PC-3 (cell line): ENCODE data around the gene HSF2. TPM values are rescaled to one million over a fixed set of nuclear protein-coding genes. Genes with fewer than 3 reads are reported as not detected.

Experiments
- ATAC-seq: fragments of 200-7000 bp; cut with Tn5 transposase; 2 replicates; pipeline ENCODE4 v1.9.1; 2020; ENCODE audit warnings: mild to moderate bottlenecking, moderate library complexity
- BruUV-seq: library from RNA; stranded (reverse); fragments of 400-500 nt; replicated peaks from 2 replicates; lab custom pipeline; 2021; lab: Mats Ljungman, UMichigan
- CTCF ChIA-PET: fragments of 300-600 bp; sonication (Branson Sonifier 250); formaldehyde crosslinking; loops from one replicate; lab custom pipeline; 2022; ENCODE audit warnings: antibody characterized with exemption; lab: Charles Lee
- POLR2A ChIA-PET: fragments of 300-600 bp; sonication (Branson Sonifier 250); formaldehyde crosslinking; loops from one replicate; lab custom pipeline; 2022; ENCODE audit warnings: antibody characterized with exemption; ENCODE audit not compliant: unreplicated experiment; lab: Charles Lee
- DNase-seq: peaks from one replicate; pipeline ENCODE4 v3.0.0-alpha.2; 2015
- H2AFZ ChIP-seq: fragments of 300-600 bp; sonication (generic); 2 replicates; pipeline ENCODE4 v1.6.0; 2016; ENCODE audit warnings: antibody characterized with exemption, low read length
- H3F3A ChIP-seq: fragments of 300-600 bp; sonication (generic); one replicate; pipeline ENCODE4 v1.6.0; 2017; ENCODE audit warnings: antibody characterized with exemption, low read length, control low read depth, mild to moderate bottlenecking; ENCODE audit not compliant: unreplicated experiment
- H3K27ac ChIP-seq: fragments of 300-600 bp; sonication (generic); 2 replicates; pipeline ENCODE4 v1.5.1; 2016; ENCODE audit warnings: mild to moderate bottlenecking, low read length
- H3K27me3 ChIP-seq: fragments of 300-600 bp; sonication (generic); 2 replicates; pipeline ENCODE4 v1.6.1; 2016; ENCODE audit warnings: low read length, mixed read lengths
- H3K36me3 ChIP-seq: fragments of 300-600 bp; sonication (generic); 2 replicates; pipeline ENCODE4 v1.6.1; 2016; ENCODE audit warnings: low read depth, mixed run types, low read length, mixed read lengths
- H3K4me1 ChIP-seq: fragments of 300-600 bp; sonication (generic); 2 replicates; pipeline ENCODE4 v1.5.1; 2016; ENCODE audit warnings: low read length; ENCODE audit not compliant: insufficient read depth
- H3K4me2 ChIP-seq: fragments of 300-600 bp; sonication (generic); 2 replicates; pipeline ENCODE4 v1.6.0; 2016; ENCODE audit warnings: low read length
- H3K4me3 ChIP-seq: fragments of 300-600 bp; sonication (generic); 2 replicates; pipeline ENCODE4 v1.5.1; 2016; ENCODE audit warnings: mild to moderate bottlenecking, low read length, mixed read lengths
- H3K79me2 ChIP-seq: fragments of 300-600 bp; sonication (generic); 2 replicates; pipeline ENCODE4 v1.6.1; 2017; ENCODE audit warnings: low read length, mixed read lengths
- H3K9ac ChIP-seq: fragments of 300-600 bp; sonication (generic); 2 replicates; pipeline ENCODE4 v1.6.0; 2016; ENCODE audit warnings: mild to moderate bottlenecking, low read length
- H3K9me2 ChIP-seq: fragments of 300-600 bp; sonication (generic); replicated peaks from 2 replicates; pipeline ENCODE4 v1.6.1; 2016; ENCODE audit warnings: mixed run types, low read length, mixed read lengths
- H3K9me3 ChIP-seq: fragments of 300-600 bp; sonication (generic); 2 replicates; pipeline ENCODE4 v1.6.1; 2016; ENCODE audit warnings: low read length, mixed read lengths
- H4K20me1 ChIP-seq: fragments of 300-600 bp; sonication (generic); 2 replicates; pipeline ENCODE4 v1.6.1; 2016; ENCODE audit warnings: low read length, mixed read lengths
- CTCF ChIP-seq: fragments of 300-600 bp; sonication (generic); conservative IDR thresholded peaks from 2 replicates; pipeline ENCODE4 v1.5.1; 2017; ENCODE audit warnings: antibody characterized with exemption, low read depth, mild to moderate bottlenecking, low read length
- EZH2 ChIP-seq: fragments of 300-600 bp; sonication (generic); IDR thresholded peaks from one replicate; pipeline ENCODE4 v1.6.1; 2017; ENCODE audit warnings: antibody characterized with exemption, mild to moderate bottlenecking, low read length; ENCODE audit not compliant: unreplicated experiment
- EZH2phosphoT487 ChIP-seq: fragments of 300-600 bp; sonication (generic); IDR thresholded peaks from 2 replicates; pipeline ENCODE4 v1.6.1; 2018; ENCODE audit warnings: mild to moderate bottlenecking, antibody characterized with exemption, low read length, borderline replicate concordance
- intact Hi-C: fragments of 100-400 bp; cut with micrococcal nuclease; formaldehyde crosslinking; loops from 2 replicates; pipeline ENCODE4 v1.9.0; 2023
- total RNA-seq: library from RNA; depleted of rRNA; stranded (reverse); fragments of >200 nt; gene quantifications from 2 replicates; pipeline ENCODE4 v1.2.3, GENCODE V29; 2014

HSF2 gene
- total RNA-seq, 1 experiment from 2014 or later, result 7.3 TPM

GRCh38 chr6:122431780-122432179 is 32.3 kb downstream of the HSF2 start:
- H3K9me2 ChIP-seq, result no peaks in the 10 kb centered on the region
- TF ChIP-seq EZH2phosphoT487 (no peak), EZH2 (no peak), CTCF (no peak)
- no peaks in the 10 kb centered on the region; the same call in 1 of the 2 replicates for H3K36me3 ChIP-seq
- no peaks in the 10 kb centered on the region for H4K20me1 ChIP-seq
- H3F3A ChIP-seq, result no peaks in the 10 kb centered on the region
- H3K27ac ChIP-seq, result no peak overlapping the region
- no TSS peak for BruUV-seq
- H3K9me3 ChIP-seq, result no peaks in the 10 kb centered on the region
- ATAC-seq, result no peak
- ChIA-PET POLR2A (no interaction called here), CTCF (no interaction called here)
- H2AFZ ChIP-seq, result no peak overlapping the region
- no peaks in the 10 kb centered on the region for H3K4me1 ChIP-seq
- no peaks in the 10 kb centered on the region for H3K79me2 ChIP-seq
- no peak for DNase-seq
- intact Hi-C loops, result no loop called here
- no peak overlapping the region for H3K9ac ChIP-seq
- H3K4me3 ChIP-seq, result no peak overlapping the region
- H3K27me3 ChIP-seq, result no peaks in the 10 kb centered on the region
- no peak overlapping the region for H3K4me2 ChIP-seq

DNA sequence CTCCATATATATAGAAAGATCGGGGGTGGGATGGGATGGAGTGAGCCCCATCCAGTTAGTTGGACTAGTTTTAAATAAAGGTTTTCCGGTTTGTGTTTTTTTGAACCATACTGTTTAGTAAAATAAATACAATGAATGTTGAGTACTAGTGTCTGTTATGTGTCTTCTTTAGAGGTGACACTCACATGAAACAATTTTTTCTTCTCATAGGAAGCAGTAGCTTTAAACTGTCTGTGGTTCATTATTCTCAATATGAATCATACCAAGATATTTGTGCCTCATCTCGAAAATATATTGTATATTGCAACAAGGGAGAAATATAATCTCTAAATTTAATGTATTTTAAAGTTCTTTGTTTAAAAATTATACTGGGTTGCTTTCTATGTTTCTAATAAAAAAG is 33.4 kb downstream of the HSF2 start:
- CTCF ChIA-PET, result no interaction called here
- Histone ChIP-seq H3K9me3 (no peaks in the 10 kb centered on the region), H3K4me1 (no peaks in the 10 kb centered on the region), H4K20me1 (no peaks in the 10 kb centered on the region), H3K4me3 (no peak overlapping the region), H3K27ac (no peak overlapping the region), H2AFZ (no peak overlapping the region), H3K9me2 (no peaks in the 10 kb centered on the region), H3F3A (no peaks in the 10 kb centered on the region), H3K4me2 (no peak overlapping the region), H3K36me3 (no peaks in the 10 kb centered on the region; the same call in 1 of the 2 replicates), H3K79me2 (no peaks in the 10 kb centered on the region), H3K27me3 (no peaks in the 10 kb centered on the region), H3K9ac (no peak overlapping the region)
- no peak for DNase-seq
- no peak for TF ChIP-seq CTCF
- TF ChIP-seq EZH2, result no peak
- TF ChIP-seq EZH2phosphoT487, result no peak
- POLR2A ChIA-PET, result no interaction called here
- no peak for ATAC-seq
- BruUV-seq, result no TSS peak
- intact Hi-C loops, result no loop called here

DNA sequence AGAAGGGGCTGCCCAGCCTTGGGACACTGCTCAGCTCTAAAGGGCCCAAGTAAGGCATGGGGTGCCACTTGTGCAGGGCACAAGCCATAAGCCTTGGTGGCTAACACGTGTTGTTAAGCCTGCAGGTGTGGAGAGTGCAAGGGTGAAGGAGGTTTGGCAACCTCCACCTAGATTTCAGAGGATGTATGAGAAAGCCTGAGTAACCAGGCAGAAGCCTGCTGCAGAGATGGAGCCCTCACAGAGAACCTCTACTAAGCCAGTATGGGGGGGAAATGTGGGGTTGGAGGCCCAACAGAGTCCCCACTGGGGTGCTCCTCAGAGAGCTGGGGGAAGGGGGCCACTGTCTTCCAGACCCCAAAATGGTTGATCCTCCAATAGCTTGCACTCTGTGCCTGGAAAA is 39.5 kb downstream of the HSF2 start:
- intact Hi-C loops, result no loop called here
- no peak overlapping the region for H3K9ac ChIP-seq
- no peaks in the 10 kb centered on the region for H3F3A ChIP-seq
- H3K79me2 ChIP-seq, result no peaks in the 10 kb centered on the region
- DNase-seq (no peak), ATAC-seq (no peak)
- no peaks in the 10 kb centered on the region for H3K4me1 ChIP-seq
- no peak overlapping the region for H3K4me2 ChIP-seq
- H3K27ac ChIP-seq, result no peak overlapping the region
- no peaks in the 10 kb centered on the region for H4K20me1 ChIP-seq
- BruUV-seq, result no TSS peak
- ChIA-PET POLR2A (no interaction called here), CTCF (no interaction called here)
- H3K4me3 ChIP-seq, result no peak overlapping the region
- no peaks in the 10 kb centered on the region for H3K9me3 ChIP-seq
- H2AFZ ChIP-seq, result no peak overlapping the region
- H3K36me3 ChIP-seq, result peaks cover 28% of the 10 kb centered on the region
- H3K9me2 ChIP-seq, result no peaks in the 10 kb centered on the region
- TF ChIP-seq EZH2 (no peak), CTCF (no peak), EZH2phosphoT487 (no peak)
- no peaks in the 10 kb centered on the region for H3K27me3 ChIP-seq
